Endothelial cell (in vitro differentiated cells): ENCODE results near the gene PARD3B. TPM values are rescaled to one million over a fixed set of nuclear protein-coding genes. Genes with fewer than 3 reads are reported as not detected.

Experiments
- DNase-seq: peaks from one replicate; pipeline ENCODE4 v3.0.0; 2021; ENCODE audit warnings: low spot score
- H3K27ac Mint-ChIP-seq: one replicate; pipeline ENCODE4 v1.8.0; 2021; ENCODE audit warnings: mixed read lengths, inconsistent platforms; ENCODE audit not compliant: unreplicated experiment
- H3K27me3 Mint-ChIP-seq: one replicate; pipeline ENCODE4 v1.8.0; 2021; ENCODE audit warnings: mild to moderate bottlenecking, moderate library complexity, mixed read lengths, inconsistent platforms; ENCODE audit not compliant: unreplicated experiment
- H3K36me3 Mint-ChIP-seq: one replicate; pipeline ENCODE4 v1.8.0; 2021; ENCODE audit warnings: mild to moderate bottlenecking, low read depth, mixed read lengths, inconsistent platforms; ENCODE audit not compliant: unreplicated experiment
- H3K4me1 Mint-ChIP-seq: one replicate; pipeline ENCODE4 v1.8.0; 2021; ENCODE audit warnings: mild to moderate bottlenecking, mixed read lengths, inconsistent platforms; ENCODE audit not compliant: unreplicated experiment
- H3K4me3 Mint-ChIP-seq: one replicate; pipeline ENCODE4 v1.8.0; 2021; ENCODE audit warnings: mild to moderate bottlenecking, mixed read lengths, inconsistent platforms; ENCODE audit not compliant: unreplicated experiment
- H3K9me3 Mint-ChIP-seq: one replicate; pipeline ENCODE4 v1.8.0; 2021; ENCODE audit warnings: mixed read lengths, inconsistent platforms; ENCODE audit not compliant: unreplicated experiment
- CTCF ChIP-seq: fragments of 200-600 bp; sonication (generic); IDR thresholded peaks from one replicate; pipeline ENCODE4 v1.5.0; 2021; ENCODE audit warnings: antibody characterized with exemption; ENCODE audit not compliant: unreplicated experiment
- total RNA-seq: library from RNA; stranded (reverse); fragmentation: NEBNext Ultra II Directional; extraction: Animal tissue kit (Norgen Biotek cat#: 25700); gene quantifications from one replicate; pipeline ENCODE4 v1.2.1, GENCODE V29; 2021; ENCODE audit not compliant: unreplicated experiment

The PARD3B gene
- total RNA-seq, 1 donor from 2014 or later = 17.4 TPM

GRCh38 chr2:205276116-205276777 lies 731.0 kb downstream of the PARD3B start:
- no peaks in the 10 kb centered on the region for H3K9me3 Mint-ChIP-seq
- peaks cover 1% of the 10 kb centered on the region for H3K27me3 Mint-ChIP-seq
- no peak overlapping the region for H3K4me3 Mint-ChIP-seq
- no peaks in the 10 kb centered on the region for H3K36me3 Mint-ChIP-seq
- H3K27ac Mint-ChIP-seq = peak overlapping the region; percentile 24
- TF ChIP-seq CTCF = no peak
- DNase-seq = no peak
- peaks cover 25% of the 10 kb centered on the region for H3K4me1 Mint-ChIP-seq

GRCh38 chr2:205280596-205281236 lies 735.4 kb downstream of the PARD3B start:
- no peak for DNase-seq
- H3K4me1 Mint-ChIP-seq = peaks cover 10% of the 10 kb centered on the region
- no peak for TF ChIP-seq CTCF
- H3K9me3 Mint-ChIP-seq = no peaks in the 10 kb centered on the region
- H3K27me3 Mint-ChIP-seq = no peaks in the 10 kb centered on the region
- H3K4me3 Mint-ChIP-seq = no peak overlapping the region
- H3K27ac Mint-ChIP-seq = no peak overlapping the region
- no peaks in the 10 kb centered on the region for H3K36me3 Mint-ChIP-seq

GRCh38 chr2:205283736-205284270 lies 738.5 kb downstream of the PARD3B start:
- no peak overlapping the region for H3K4me3 Mint-ChIP-seq
- no peaks in the 10 kb centered on the region for H3K36me3 Mint-ChIP-seq
- H3K9me3 Mint-ChIP-seq = no peaks in the 10 kb centered on the region
- no peak for TF ChIP-seq CTCF
- no peaks in the 10 kb centered on the region for H3K27me3 Mint-ChIP-seq
- no peak for DNase-seq
- peaks cover 3% of the 10 kb centered on the region for H3K4me1 Mint-ChIP-seq
- H3K27ac Mint-ChIP-seq = no peak overlapping the region

GRCh38 chr2:205284334-205284733 lies 739.1 kb downstream of the PARD3B start:
- H3K27ac Mint-ChIP-seq = no peak overlapping the region
- no peak for DNase-seq
- no peak overlapping the region for H3K4me3 Mint-ChIP-seq
- no peaks in the 10 kb centered on the region for H3K27me3 Mint-ChIP-seq
- peaks cover 3% of the 10 kb centered on the region for H3K4me1 Mint-ChIP-seq
- H3K9me3 Mint-ChIP-seq = no peaks in the 10 kb centered on the region
- TF ChIP-seq CTCF = no peak
- H3K36me3 Mint-ChIP-seq = no peaks in the 10 kb centered on the region

- H3K27me3 Mint-ChIP-seq = no peaks in the 10 kb centered on the region
- no peak overlapping the region for H3K27ac Mint-ChIP-seq
- H3K9me3 Mint-ChIP-seq = no peaks in the 10 kb centered on the region
- no peak overlapping the region for H3K4me3 Mint-ChIP-seq
- DNase-seq = no peak
- H3K4me1 Mint-ChIP-seq = no peaks in the 10 kb centered on the region
- TF ChIP-seq CTCF = no peak
- no peaks in the 10 kb centered on the region for H3K36me3 Mint-ChIP-seq
These were observed 742.0 kb downstream of the PARD3B start for GRCh38 chr2:205287316-205287715.
